ENCODE data around the gene AGBL3.

DNA sequence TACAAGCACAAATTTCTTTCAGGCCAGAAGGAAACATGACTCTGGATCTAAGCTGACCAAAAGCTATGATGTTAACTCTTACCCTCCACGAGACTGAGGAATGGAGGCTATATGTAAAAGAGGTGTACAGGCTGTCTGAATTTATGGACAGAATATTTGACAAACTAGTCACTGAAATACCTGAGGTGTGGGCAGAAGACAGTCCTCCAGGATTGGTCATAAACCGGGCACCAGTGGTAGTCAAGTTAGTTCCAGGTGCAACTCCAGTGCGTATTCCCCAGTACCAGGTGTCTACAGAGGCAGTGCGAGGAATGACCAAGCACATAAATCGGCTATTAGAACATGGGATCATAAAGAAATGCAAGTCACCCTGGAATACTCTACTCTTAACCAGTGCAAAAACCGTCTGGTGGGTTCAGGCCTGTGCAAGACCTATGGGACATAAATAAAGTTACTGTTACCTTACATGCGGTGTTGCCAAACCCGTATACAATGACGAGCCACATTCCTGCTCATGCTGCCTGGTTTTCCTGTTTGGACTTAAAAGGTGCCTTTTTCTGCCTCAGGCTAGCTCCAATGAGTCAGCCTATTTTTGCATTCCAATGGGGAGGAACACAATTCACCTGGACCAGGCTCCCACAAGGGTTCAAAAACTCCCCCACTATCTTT lies 190.9 kb downstream of the AGBL3 start:
- TF ChIP-seq CTCF (IDR thresholded peaks at IDR 0.05) (no peak), POLR2A (IDR thresholded peaks at IDR 0.05) (no peak)

All from uterus (tissue), 2 donors.